A673 (cell line): ENCODE measurements around the gene SERINC5. TPM values are rescaled to one million over a fixed set of nuclear protein-coding genes. Genes with fewer than 3 reads are reported as not detected.

Source experiments
- BruUV-seq: library from RNA; stranded (reverse); fragments of 400-500 nt; replicated peaks from 2 replicates; lab custom pipeline; 2021; lab: Mats Ljungman, UMichigan
- CTCF ChIA-PET: fragments of 300-600 bp; sonication (Branson Sonifier 250); formaldehyde crosslinking; loops from one replicate; lab custom pipeline; 2022; ENCODE audit warnings: antibody characterized with exemption; lab: Charles Lee
- POLR2A ChIA-PET: fragments of 300-600 bp; sonication (Branson Sonifier 250); formaldehyde crosslinking; loops from one replicate; lab custom pipeline; 2022; ENCODE audit warnings: antibody characterized with exemption; ENCODE audit not compliant: low non-redundant PET; lab: Charles Lee
- DNase-seq: peaks from one replicate; pipeline ENCODE4 v3.0.0-alpha.2; 2015; ENCODE audit warnings: low spot score
- H3K27ac ChIP-seq: fragments of 200-600 bp; sonication (generic); 2 replicates; pipeline ENCODE4 v1.5.1; 2016; ENCODE audit warnings: mixed run types, low read depth, mild to moderate bottlenecking, mixed read lengths, antibody characterized with exemption, low read length; ENCODE audit not compliant: poor library complexity, severe bottlenecking
- H3K27me3 ChIP-seq: fragments of 200-600 bp; sonication (generic); replicated peaks from 2 replicates; pipeline ENCODE4 v1.6.1; 2017; ENCODE audit warnings: mixed run types, low read depth, mild to moderate bottlenecking, mixed read lengths, antibody characterized with exemption, low read length; ENCODE audit not compliant: insufficient read depth, poor library complexity
- H3K36me3 ChIP-seq: fragments of 200-600 bp; sonication (generic); 2 replicates; pipeline ENCODE4 v1.6.1; 2016; ENCODE audit warnings: mixed run types, mild to moderate bottlenecking, mixed read lengths, antibody characterized with exemption, low read length; ENCODE audit not compliant: insufficient read depth, poor library complexity, severe bottlenecking
- H3K4me1 ChIP-seq: fragments of 200-600 bp; sonication (generic); 2 replicates; pipeline ENCODE4 v1.6.1; 2017; ENCODE audit warnings: mixed run types, mild to moderate bottlenecking, mixed read lengths, antibody characterized with exemption, low read length; ENCODE audit not compliant: insufficient read depth, poor library complexity, severe bottlenecking
- H3K4me3 ChIP-seq: fragments of 200-600 bp; sonication (generic); 2 replicates; pipeline ENCODE4 v1.5.1; 2016; ENCODE audit warnings: low read depth, mixed run types, mild to moderate bottlenecking, mixed read lengths, low read length; ENCODE audit not compliant: poor library complexity, severe bottlenecking
- H3K9me3 ChIP-seq: fragments of 200-600 bp; sonication (generic); 2 replicates; pipeline ENCODE4 v1.6.1; 2016; ENCODE audit warnings: mixed run types, low read depth, mild to moderate bottlenecking, mixed read lengths, antibody characterized with exemption, low read length; ENCODE audit not compliant: poor library complexity, severe bottlenecking
- EZH2 ChIP-seq: fragments of 200-600 bp; sonication (generic); IDR thresholded peaks from 2 replicates; pipeline ENCODE4 v1.6.1; 2017; ENCODE audit warnings: borderline replicate concordance, low read depth, mild to moderate bottlenecking, mixed read lengths, antibody characterized with exemption, low read length; ENCODE audit not compliant: poor library complexity, severe bottlenecking
- intact Hi-C: fragments of 100-400 bp; cut with micrococcal nuclease; formaldehyde crosslinking; loops from one replicate; pipeline ENCODE4 v1.10.0; 2022; ENCODE audit not compliant: unreplicated experiment
- total RNA-seq: library from RNA; stranded (reverse); gene quantifications from 2 replicates; pipeline ENCODE4 v1.2.3, GENCODE V29; 2021
- TF ChIP-seq, protein P1 (sequence below): fragments of 300-800, 200-600 bp; sonication (generic); conservative IDR thresholded peaks from 2 replicates; pipeline ENCODE4 v1.5.1; 2017; ENCODE audit warnings: low read depth, mild to moderate bottlenecking, antibody characterized with exemption, low read length, moderate library complexity, mixed read lengths

Gene SERINC5
- total RNA-seq, 1 experiment from 2014 or later = 20.6 TPM

GRCh38 chr5:80284720-80285119 is 28.9 kb upstream of the SERINC5 start:
- intact Hi-C loops = no loop called here
- ChIA-PET CTCF (no interaction called here), POLR2A (no interaction called here)
- BruUV-seq = no TSS peak
- Histone ChIP-seq H3K4me3 (no peak overlapping the region), H3K4me1 (no peaks in the 10 kb centered on the region), H3K27me3 (no peaks in the 10 kb centered on the region), H3K36me3 (no peaks in the 10 kb centered on the region), H3K27ac (no peak overlapping the region), H3K9me3 (no peaks in the 10 kb centered on the region)
- TF ChIP-seq, protein P1, sequence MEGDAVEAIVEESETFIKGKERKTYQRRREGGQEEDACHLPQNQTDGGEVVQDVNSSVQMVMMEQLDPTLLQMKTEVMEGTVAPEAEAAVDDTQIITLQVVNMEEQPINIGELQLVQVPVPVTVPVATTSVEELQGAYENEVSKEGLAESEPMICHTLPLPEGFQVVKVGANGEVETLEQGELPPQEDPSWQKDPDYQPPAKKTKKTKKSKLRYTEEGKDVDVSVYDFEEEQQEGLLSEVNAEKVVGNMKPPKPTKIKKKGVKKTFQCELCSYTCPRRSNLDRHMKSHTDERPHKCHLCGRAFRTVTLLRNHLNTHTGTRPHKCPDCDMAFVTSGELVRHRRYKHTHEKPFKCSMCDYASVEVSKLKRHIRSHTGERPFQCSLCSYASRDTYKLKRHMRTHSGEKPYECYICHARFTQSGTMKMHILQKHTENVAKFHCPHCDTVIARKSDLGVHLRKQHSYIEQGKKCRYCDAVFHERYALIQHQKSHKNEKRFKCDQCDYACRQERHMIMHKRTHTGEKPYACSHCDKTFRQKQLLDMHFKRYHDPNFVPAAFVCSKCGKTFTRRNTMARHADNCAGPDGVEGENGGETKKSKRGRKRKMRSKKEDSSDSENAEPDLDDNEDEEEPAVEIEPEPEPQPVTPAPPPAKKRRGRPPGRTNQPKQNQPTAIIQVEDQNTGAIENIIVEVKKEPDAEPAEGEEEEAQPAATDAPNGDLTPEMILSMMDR = no peak
- TF ChIP-seq EZH2 = no peak
- DNase-seq = no peak

DNA sequence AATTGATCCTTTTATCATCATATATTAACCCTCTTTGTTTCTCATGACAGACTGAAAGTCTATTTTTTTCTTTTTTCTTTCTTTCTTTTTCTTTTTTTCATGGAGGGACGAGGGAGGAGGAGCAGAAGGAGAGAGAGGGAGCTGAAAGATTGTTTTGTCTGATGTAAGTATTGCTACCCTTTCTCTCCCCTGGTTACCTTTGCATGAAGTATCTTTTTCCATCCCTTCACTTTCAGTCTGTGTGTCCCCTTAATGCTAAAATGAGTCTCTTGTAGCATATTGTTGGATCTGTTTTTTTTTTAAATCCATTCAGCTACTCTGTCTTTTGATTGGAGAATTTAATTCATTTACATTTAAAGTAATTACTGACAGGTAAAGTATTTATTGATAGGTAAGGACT is 27.5 kb upstream of the SERINC5 start:
- intact Hi-C loops = no loop called here

DNA sequence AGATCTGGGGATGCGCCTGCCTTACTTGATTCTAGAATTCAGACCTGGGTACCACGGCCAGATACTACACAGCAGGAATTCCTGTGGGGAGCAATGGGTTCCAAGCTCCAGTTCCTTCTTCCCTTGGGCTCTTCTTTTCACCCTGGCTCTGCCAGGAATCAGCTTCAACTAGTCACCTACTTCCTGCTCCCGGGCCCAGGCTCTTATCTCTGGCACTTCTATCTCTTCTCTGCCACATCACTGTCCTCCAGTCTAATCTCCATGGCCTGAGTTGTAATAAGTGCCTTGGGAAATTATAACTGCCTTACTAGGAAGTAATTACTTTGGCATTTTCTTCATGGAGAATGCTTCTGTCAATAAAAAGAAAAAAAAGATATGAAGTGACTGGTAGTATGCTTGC is 26.2 kb upstream of the SERINC5 start:
- no peak for DNase-seq
- TF ChIP-seq, protein P1 = no peak
- no peak for TF ChIP-seq EZH2
- H3K27me3 ChIP-seq = no peaks in the 10 kb centered on the region
- no peak overlapping the region for H3K4me3 ChIP-seq
- intact Hi-C loops = no loop called here
- H3K36me3 ChIP-seq = no peaks in the 10 kb centered on the region
- H3K27ac ChIP-seq = no peak overlapping the region
- H3K4me1 ChIP-seq = no peaks in the 10 kb centered on the region
- no peaks in the 10 kb centered on the region for H3K9me3 ChIP-seq
- ChIA-PET POLR2A (no interaction called here), CTCF (interaction anchor here (1.0 kb wide), 1 partner anchor 199 kb away, joined by 3 read pairs; no protein-coding TSS in a partner anchor)
- no TSS peak for BruUV-seq

More for the DNA sequence above, 27.5 kb upstream of the SERINC5 start:
- H3K9me3 ChIP-seq = no peaks in the 10 kb centered on the region
- TF ChIP-seq EZH2 = no peak
- TF ChIP-seq, protein P1 = no peak
- H3K4me3 ChIP-seq = no peak overlapping the region
- no TSS peak for BruUV-seq
- CTCF ChIA-PET = no interaction called here
- H3K4me1 ChIP-seq = no peaks in the 10 kb centered on the region
- POLR2A ChIA-PET = no interaction called here
- no peak for DNase-seq
- no peak overlapping the region for H3K27ac ChIP-seq
- H3K27me3 ChIP-seq = no peaks in the 10 kb centered on the region
- H3K36me3 ChIP-seq = no peaks in the 10 kb centered on the region
